Central memory CD8-positive, alpha-beta T cell (primary cell): ENCODE measurements around the gene DYNC1LI2.
"Not testable (repeated sequence)": the region's sequence is repeated elsewhere in the genome, so short reads cannot be mapped to it uniquely, and the experiment has no call there.

ENCODE experiments used
- ATAC-seq: fragments of 150-1000 bp; cut with Tn5 transposase; replicated peaks from 2 replicates; pipeline ENCODE4 v1.10.0; 2022; ENCODE audit warnings: mild to moderate bottlenecking, moderate FRiP score, moderate number of reproducible peaks; ENCODE audit not compliant: poor library complexity, severe bottlenecking; ENCODE audit errors: extremely low read depth
- DNase-seq, 2 donors: peaks; one replicate each; pipeline ENCODE4 v3.0.0; 2021; ENCODE audit warnings: low spot score in 2 of 2
- H3K27ac Mint-ChIP-seq: one replicate; pipeline ENCODE4 v1.8.0; 2022; ENCODE audit warnings: low read depth, mild to moderate bottlenecking, moderate library complexity, mixed read lengths
- H3K27me3 Mint-ChIP-seq: one replicate; pipeline ENCODE4 v1.8.0; 2022; ENCODE audit warnings: mixed read lengths
- H3K36me3 Mint-ChIP-seq: one replicate; pipeline ENCODE4 v1.8.0; 2022; ENCODE audit warnings: mild to moderate bottlenecking, moderate library complexity, mixed read lengths; ENCODE audit not compliant: insufficient read depth
- H3K4me1 Mint-ChIP-seq: one replicate; pipeline ENCODE4 v1.8.0; 2022; ENCODE audit warnings: mixed read lengths
- H3K4me3 Mint-ChIP-seq: one replicate; pipeline ENCODE4 v1.8.0; 2022; ENCODE audit warnings: mild to moderate bottlenecking, moderate library complexity, mixed read lengths
- H3K9me3 Mint-ChIP-seq: one replicate; pipeline ENCODE4 v1.8.0; 2022; ENCODE audit warnings: mixed read lengths

Gene DYNC1LI2

DNA sequence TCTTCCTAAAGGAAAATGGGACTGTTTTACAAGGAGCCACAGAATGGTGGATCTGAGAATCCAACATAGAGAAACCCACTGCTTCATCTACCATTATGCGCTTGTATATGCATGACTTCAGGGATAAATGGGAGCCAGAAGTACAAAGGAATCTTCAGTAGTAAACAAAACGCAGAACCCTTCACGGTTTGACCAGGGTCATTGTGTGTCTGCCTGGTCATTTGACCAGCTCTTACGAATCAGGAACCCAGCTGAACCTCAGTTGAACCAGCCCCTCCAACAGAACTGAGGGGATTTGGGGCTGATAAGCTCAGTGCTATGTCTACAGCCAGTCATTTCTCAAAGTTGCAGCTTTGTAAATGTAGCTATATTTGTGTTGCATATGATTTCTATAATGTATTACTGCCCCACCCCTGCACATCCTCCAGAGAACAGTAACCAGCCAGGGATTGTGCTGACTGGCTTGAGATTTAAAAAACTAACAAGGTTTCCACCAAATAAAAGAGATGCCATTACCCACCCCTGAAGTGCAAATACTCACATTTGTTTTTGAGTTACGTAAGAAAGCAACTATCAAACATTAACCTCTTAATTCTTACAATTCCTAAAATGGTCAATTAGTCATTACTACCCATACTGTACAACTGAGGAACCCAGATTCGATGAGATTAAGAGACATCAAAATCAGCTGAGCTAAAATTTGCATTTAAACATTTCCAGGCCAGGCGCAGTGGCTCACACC is 61.1 kb downstream of the DYNC1LI2 start:
- Mint-ChIP-seq H3K27ac (no peak overlapping the region), H3K36me3 (no peaks in the 10 kb centered on the region), H3K4me3 (no peak overlapping the region), H3K27me3 (no peaks in the 10 kb centered on the region), H3K4me1 (peaks cover 9% of the 10 kb centered on the region), H3K9me3 (no peaks in the 10 kb centered on the region)
- ATAC-seq (no peak), DNase-seq (no peak)

DNA sequence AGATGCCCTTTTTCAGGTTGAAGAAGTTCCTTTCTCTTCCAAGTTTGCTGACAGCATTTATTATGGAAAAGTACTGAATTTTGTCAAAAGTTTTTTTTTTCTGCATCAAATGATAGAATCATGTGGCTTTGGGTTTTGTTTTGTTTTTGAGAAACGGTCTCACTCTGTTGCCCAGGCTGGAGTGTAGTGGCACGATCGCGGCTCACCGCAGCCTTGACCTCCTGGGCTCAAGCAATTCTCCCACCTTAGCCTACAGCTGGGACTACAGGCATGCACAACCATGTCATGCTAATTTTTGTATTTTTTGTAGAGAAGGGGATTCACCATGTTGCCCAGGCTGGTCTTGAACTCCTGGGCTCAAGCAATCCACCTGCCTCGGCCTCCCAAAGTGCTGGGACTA is 62.1 kb downstream of the DYNC1LI2 start:
- Mint-ChIP-seq H3K9me3 (no peaks in the 10 kb centered on the region), H3K36me3 (no peaks in the 10 kb centered on the region), H3K27ac (no peak overlapping the region), H3K27me3 (no peaks in the 10 kb centered on the region), H3K4me3 (no peak overlapping the region), H3K4me1 (no peaks in the 10 kb centered on the region)
- DNase-seq: no peak
- ATAC-seq: no peak

DNA sequence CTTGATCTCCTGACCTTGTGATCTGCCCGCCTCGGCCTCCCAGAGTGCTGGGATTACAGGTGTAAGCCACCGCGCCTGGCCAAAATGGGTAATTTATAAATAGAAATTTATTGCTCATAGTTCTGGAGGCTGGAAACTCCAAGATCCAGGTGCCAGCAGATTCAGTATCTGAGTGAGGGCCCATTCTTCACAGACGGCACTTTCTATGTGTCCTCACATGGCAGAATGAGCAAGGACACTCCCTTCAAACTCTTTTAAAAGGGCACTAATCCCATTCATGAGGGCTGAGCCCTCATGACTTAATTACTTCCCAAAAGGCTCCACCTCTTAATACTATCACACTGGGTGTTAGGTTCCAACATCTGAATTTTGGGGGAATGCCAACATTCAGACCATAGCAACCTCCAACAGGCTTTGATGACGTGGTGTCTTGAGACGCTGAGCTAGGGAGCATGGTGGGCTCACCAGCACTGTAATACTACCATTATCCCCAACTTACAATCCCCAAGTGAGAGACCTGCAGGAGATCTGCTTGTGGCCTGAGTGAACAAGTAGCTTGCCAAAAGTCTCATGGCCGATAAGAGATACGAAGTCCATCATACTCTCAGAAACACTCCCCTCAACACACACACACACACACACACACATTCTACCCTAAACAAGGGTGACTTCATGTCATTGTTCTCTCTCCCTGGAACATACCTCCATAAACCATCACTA is 63.3 kb downstream of the DYNC1LI2 start:
- no peak for ATAC-seq

GRCh38 chr16:66685501-66686115 is 65.8 kb downstream of the DYNC1LI2 start:
- H3K4me1 Mint-ChIP-seq, H3K27ac Mint-ChIP-seq, H3K36me3 Mint-ChIP-seq, H3K9me3 Mint-ChIP-seq, ATAC-seq, H3K4me3 Mint-ChIP-seq, DNase-seq, H3K27me3 Mint-ChIP-seq: not testable (repeated sequence)

More for the DNA sequence above, 63.3 kb downstream of the DYNC1LI2 start:
- no peaks in the 10 kb centered on the region for H3K27me3 Mint-ChIP-seq
- H3K36me3 Mint-ChIP-seq: no peaks in the 10 kb centered on the region
- H3K4me3 Mint-ChIP-seq: no peak overlapping the region
- no peak for DNase-seq
- H3K27ac Mint-ChIP-seq: no peak overlapping the region
- no peaks in the 10 kb centered on the region for H3K9me3 Mint-ChIP-seq
- no peaks in the 10 kb centered on the region for H3K4me1 Mint-ChIP-seq

DNA sequence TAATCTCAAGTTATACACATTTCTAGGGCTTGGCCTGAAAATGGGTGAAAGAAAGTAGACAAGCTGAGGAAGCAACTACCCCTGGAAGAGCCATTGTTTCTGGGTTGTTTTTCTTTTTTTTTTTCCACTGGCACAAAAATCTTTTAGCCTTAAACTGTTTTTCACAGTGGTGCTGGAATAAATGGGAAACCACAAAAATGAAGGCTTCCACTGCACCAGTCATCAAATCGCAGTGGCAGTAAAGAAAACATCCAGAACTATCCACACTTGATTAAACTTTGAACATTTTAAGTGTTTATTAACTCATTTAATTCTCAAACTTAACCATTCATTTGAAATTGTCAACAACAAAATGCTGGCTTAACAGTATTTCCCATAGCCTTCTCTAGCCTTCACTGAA is 69.1 kb downstream of the DYNC1LI2 start:
- ATAC-seq (no peak), DNase-seq (no peak)
- H3K4me3 Mint-ChIP-seq: no peak overlapping the region
- H3K36me3 Mint-ChIP-seq: no peaks in the 10 kb centered on the region
- H3K9me3 Mint-ChIP-seq: no peaks in the 10 kb centered on the region
- no peak overlapping the region for H3K27ac Mint-ChIP-seq
- H3K27me3 Mint-ChIP-seq: no peaks in the 10 kb centered on the region
- H3K4me1 Mint-ChIP-seq: no peaks in the 10 kb centered on the region

GRCh38 chr16:66681676-66682075 is 69.7 kb downstream of the DYNC1LI2 start:
- DNase-seq (no peak), ATAC-seq (no peak)
- H3K36me3 Mint-ChIP-seq: no peaks in the 10 kb centered on the region
- no peaks in the 10 kb centered on the region for H3K27me3 Mint-ChIP-seq
- H3K9me3 Mint-ChIP-seq: no peaks in the 10 kb centered on the region
- no peaks in the 10 kb centered on the region for H3K4me1 Mint-ChIP-seq
- no peak overlapping the region for H3K27ac Mint-ChIP-seq
- H3K4me3 Mint-ChIP-seq: no peak overlapping the region

DNA sequence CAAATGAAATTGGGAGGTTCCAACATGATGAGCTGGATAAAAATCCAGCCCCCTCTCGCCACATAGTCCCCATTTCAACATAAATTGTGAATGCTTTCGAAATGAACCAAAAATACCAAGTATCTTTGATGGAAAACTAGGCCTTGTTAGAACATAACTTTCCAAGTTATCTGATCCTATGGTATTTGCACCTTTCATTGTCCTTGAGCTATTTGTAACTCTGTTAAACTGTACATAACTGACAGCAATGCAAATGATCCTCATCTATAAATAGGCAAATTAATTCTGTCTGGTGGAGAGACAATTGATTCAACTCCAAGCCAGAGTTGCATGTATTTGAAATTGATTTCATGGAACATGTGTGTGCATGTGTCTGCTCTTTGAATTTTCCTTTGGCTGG is 73.1 kb downstream of the DYNC1LI2 start:
- H3K9me3 Mint-ChIP-seq: no peaks in the 10 kb centered on the region
- no peak for ATAC-seq
- no peaks in the 10 kb centered on the region for H3K4me1 Mint-ChIP-seq
- no peak overlapping the region for H3K27ac Mint-ChIP-seq
- no peak overlapping the region for H3K4me3 Mint-ChIP-seq
- no peaks in the 10 kb centered on the region for H3K36me3 Mint-ChIP-seq
- DNase-seq: no peak
- H3K27me3 Mint-ChIP-seq: no peaks in the 10 kb centered on the region

DNA sequence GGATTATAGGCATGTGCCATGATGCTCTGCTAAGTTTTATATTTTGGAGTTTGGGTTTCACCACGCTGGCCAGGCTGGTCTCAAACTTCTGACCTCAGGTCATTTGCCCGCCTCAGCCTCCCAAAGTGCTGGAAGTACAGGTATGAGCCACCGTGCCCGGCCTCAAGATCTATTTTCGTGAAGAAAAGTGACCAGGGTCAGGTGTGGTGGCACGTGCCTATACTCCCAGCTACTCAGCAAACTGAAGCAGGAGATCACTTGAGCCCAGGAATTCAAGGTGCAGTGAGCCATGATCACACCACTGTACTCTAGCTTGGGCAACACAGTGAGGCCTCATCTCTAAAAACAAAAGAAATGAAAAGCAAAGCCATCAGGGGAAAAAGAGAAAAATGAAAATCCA is 73.6 kb downstream of the DYNC1LI2 start:
- Mint-ChIP-seq H3K27me3 (no peaks in the 10 kb centered on the region), H3K27ac (no peak overlapping the region), H3K4me1 (no peaks in the 10 kb centered on the region), H3K9me3 (no peaks in the 10 kb centered on the region), H3K36me3 (no peaks in the 10 kb centered on the region), H3K4me3 (no peak overlapping the region)
- ATAC-seq (no peak), DNase-seq (no peak)

- no peaks in the 10 kb centered on the region for H3K27me3 Mint-ChIP-seq
- ATAC-seq: no peak
- no peaks in the 10 kb centered on the region for H3K4me1 Mint-ChIP-seq
- H3K4me3 Mint-ChIP-seq: no peak overlapping the region
- H3K36me3 Mint-ChIP-seq: no peaks in the 10 kb centered on the region
- no peak overlapping the region for H3K27ac Mint-ChIP-seq
- DNase-seq: no peak
- no peaks in the 10 kb centered on the region for H3K9me3 Mint-ChIP-seq
Observed at GRCh38 chr16:66677179-66677578, 74.2 kb downstream of the DYNC1LI2 start.

DNA sequence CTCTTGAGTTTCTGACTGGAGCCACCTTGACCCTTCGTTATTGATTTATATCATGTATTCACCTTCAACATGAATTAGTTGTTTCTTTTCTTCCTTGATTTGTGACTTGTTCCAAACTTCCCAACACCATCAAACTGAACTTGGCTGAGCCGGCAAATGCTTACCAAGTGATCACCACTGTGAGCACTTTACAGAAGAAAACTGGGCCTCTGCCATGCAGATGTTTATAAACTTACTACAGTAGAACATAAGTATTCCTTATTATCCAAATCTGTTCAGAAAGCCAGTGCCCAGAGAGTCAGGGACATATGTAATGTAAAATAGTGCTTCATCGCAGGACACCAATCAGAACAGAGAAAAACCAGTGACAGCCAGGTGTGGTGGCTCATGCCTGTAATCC is 74.8 kb downstream of the DYNC1LI2 start:
- Mint-ChIP-seq H3K9me3 (no peaks in the 10 kb centered on the region), H3K27ac (no peak overlapping the region), H3K4me3 (no peak overlapping the region), H3K27me3 (no peaks in the 10 kb centered on the region), H3K36me3 (no peaks in the 10 kb centered on the region), H3K4me1 (no peaks in the 10 kb centered on the region)
- no peak for DNase-seq
- no peak for ATAC-seq

DNA sequence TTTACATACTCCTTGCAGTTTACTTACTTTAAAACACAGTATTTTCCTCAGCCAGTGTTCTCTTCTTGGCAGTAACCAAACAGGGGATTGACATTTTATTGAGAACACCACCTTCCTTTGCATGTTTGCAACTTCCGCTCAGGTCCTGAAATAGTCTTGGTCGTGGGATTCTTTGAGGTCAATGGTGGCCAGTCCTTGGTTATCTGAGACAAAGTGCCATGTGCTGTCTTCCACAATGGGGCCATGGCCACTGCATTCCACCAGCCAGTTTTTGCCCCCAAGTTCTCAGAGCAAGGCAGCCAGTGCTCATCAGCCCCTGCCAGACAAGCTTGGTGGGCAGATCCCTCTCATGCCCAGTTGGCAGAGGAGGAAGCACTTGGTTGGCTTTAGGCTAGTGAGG is 77.7 kb downstream of the DYNC1LI2 start:
- no peaks in the 10 kb centered on the region for H3K9me3 Mint-ChIP-seq

More for the DNA sequence above, 77.7 kb downstream of the DYNC1LI2 start:
- Mint-ChIP-seq H3K4me1 (no peaks in the 10 kb centered on the region), H3K27me3 (no peaks in the 10 kb centered on the region), H3K36me3 (no peaks in the 10 kb centered on the region), H3K4me3 (no peak overlapping the region), H3K27ac (no peak overlapping the region)
- ATAC-seq (no peak), DNase-seq (no peak)
